HG03354 (cell line): ENCODE data around the gene CTNNA2.
A peak's percentile ranks its signal among the peaks of the same experiment; 100 is the strongest.

Source experiments
- ATAC-seq: cut with Tn5 transposase; IDR thresholded peaks from one replicate; pipeline ENCODE4 v1.9.1; 2021; ENCODE audit warnings: mild to moderate bottlenecking; ENCODE audit not compliant: unreplicated experiment, poor library complexity, severe bottlenecking

Gene CTNNA2

GRCh38 chr2:79901161-79901560 is 388.3 kb downstream of the CTNNA2 start:
- ATAC-seq: no peak

GRCh38 chr2:79903222-79904000 is 390.6 kb downstream of the CTNNA2 start:
- ATAC-seq: no peak

GRCh38 chr2:79906139-79906890 is 393.5 kb downstream of the CTNNA2 start:
- no peak for ATAC-seq

GRCh38 chr2:79909521-79909920 is 396.7 kb downstream of the CTNNA2 start:
- no peak for ATAC-seq

GRCh38 chr2:79910643-79911042 is 397.8 kb downstream of the CTNNA2 start:
- no peak for ATAC-seq

GRCh38 chr2:79915455-79915854 is 402.6 kb downstream of the CTNNA2 start:
- ATAC-seq: no peak

GRCh38 chr2:79916285-79916684 is 403.4 kb downstream of the CTNNA2 start:
- ATAC-seq: no peak

GRCh38 chr2:79920512-79921076 is 407.7 kb downstream of the CTNNA2 start:
- ATAC-seq: no peak

- ATAC-seq: no peak
Observed at GRCh38 chr2:79929624-79930023, 416.8 kb downstream of the CTNNA2 start.

GRCh38 chr2:79935046-79935732 is 422.3 kb downstream of the CTNNA2 start:
- no peak for ATAC-seq

- ATAC-seq: peak; percentile 83
Observed at GRCh38 chr2:79935771-79936657, 423.2 kb downstream of the CTNNA2 start.

GRCh38 chr2:79936715-79937114 is 423.9 kb downstream of the CTNNA2 start:
- ATAC-seq: no peak

- ATAC-seq: no peak
Observed at GRCh38 chr2:79938648-79939047, 425.8 kb downstream of the CTNNA2 start.

GRCh38 chr2:79940364-79940763 is 427.5 kb downstream of the CTNNA2 start:
- no peak for ATAC-seq

GRCh38 chr2:79941179-79941578 is 428.3 kb downstream of the CTNNA2 start:
- ATAC-seq: no peak

- ATAC-seq: no peak
Observed at GRCh38 chr2:79944205-79944604, 431.4 kb downstream of the CTNNA2 start.

- no peak for ATAC-seq
Observed at GRCh38 chr2:79945653-79946445, 433.0 kb downstream of the CTNNA2 start.

- ATAC-seq: no peak
Observed at GRCh38 chr2:79947751-79948150, 434.9 kb downstream of the CTNNA2 start.

GRCh38 chr2:79950526-79950925 is 437.7 kb downstream of the CTNNA2 start:
- no peak for ATAC-seq
